NCI-H1694 treated with DMSO at 0.1 percent for 48 hours (cell line): ENCODE data around the gene GZMM.

Experiments
- DNase-seq: peaks from one replicate; lab custom pipeline; 2025; lab: John Stamatoyannopoulos, UW

GZMM gene

DNA sequence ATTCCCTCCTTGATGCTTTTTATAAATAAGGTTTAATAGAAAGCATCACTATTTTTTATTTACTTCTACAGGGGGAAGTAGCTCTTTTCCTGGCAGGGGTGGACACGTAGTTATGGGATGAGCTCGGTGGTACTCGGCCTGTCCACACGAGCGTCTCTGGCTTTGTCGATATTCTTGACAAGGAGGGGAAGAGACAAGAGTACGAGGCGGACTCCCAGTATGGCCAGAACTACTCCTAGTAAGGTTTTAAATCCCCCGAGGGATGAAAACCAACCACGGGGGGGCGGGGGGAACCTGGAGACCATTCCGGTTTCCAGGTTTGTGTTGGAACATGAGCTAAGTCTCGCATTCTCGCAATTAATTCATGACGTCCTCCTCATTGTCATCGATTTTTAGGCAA is 23.0 kb downstream of the GZMM start:
- DNase-seq, result no peak

DNA sequence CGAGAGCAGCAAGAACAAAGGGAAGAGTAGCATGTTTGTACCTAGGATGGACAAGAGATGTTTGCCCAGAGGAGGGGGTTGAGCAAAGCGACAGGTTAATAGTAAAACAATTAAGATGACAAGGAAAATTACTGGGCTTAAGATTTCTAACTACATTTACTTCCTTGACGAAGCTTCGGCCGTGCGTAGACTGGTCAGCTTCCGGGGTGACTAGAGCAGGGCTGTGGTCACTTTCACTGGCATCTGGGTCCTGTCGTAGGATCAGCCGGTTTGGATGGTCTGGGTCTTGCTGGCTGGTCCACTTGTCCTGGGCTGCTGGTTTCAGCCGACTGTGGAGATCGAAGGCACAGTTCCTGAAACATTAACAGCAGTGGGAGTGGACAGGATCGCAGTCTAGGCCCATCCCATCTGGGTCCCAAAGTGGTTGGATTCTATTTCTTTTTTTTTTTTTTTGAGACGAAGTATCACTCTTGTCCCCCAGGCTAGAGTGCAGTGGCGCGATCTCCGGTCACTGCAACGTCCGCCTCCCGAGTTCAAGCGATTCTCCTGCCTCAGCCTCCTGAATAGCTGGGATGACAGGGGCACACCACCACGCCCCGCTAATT is 23.5 kb downstream of the GZMM start:
- DNase-seq, result no peak

DNA sequence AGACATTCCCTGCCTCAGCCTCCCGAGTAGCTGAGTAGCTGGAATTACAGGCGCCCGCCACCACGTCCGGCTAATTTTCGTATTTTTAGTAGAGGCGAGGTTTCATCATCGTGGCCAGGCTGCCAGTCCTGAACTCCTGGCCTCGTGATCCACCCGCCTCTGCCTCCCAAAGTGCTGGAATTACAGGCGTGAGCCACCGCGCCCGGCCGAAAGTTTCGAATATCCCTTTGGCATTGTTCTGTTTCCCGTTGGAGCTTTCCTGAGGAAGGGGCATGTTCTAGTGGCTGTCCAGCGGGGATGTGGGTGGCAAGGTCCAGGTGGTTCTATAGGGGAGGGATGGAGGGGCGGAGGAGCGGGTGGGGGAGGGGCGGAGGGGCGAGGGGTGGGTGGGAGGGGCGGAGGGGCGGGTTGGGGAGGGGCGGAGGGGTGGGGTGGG is 26.4 kb downstream of the GZMM start:
- DNase-seq, result no peak

DNA sequence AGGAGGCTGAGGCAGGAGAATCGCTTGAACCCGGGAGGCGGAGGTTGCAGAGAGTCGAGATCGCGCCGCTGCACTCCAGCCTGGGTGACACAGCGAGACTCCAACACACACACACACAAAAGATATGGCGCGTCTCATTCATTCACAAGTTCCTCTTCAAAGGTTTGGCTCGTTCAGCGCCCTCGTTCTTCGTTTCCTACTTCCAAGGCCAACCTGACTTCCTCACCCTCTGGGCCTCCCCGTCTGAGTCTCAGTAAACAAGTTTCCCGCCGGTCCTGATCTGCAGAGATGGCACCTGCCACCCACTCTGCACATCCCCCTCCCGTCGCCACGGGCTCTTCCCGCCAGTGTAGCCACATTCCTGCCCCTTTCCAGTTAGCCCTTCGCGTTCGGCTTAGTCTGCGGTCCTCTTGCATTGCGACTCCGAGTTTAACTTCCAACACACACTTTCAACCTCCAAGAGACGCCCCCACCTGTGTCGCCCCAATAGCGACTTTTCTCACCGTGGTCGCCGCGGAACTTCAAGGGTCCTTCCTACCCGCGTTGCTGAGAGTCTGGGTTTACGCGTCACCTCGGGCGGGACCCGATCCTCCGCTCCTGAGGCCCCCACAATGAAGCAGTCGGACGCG is 27.2 kb downstream of the GZMM start:
- no peak for DNase-seq

DNA sequence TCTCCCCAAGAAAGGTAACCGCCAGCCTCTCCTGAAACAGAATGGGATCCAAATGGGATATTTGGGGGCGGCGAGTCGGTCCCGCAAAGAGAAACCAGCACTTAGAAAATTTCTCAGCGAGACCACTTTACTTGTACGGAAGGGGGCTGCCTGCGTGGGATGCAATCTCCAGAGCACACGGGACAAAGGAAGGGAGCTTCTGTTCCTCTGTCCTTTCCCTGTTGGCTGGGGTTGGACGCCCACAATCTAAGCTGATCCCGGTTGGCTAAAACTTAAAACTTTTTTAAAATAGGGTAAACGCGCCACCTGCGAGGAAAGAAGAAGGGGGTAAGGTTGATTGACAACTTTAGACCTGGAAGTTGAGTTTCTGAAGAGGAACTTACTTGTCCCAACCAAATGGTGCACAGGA is 27.7 kb downstream of the GZMM start:
- no peak for DNase-seq

DNA sequence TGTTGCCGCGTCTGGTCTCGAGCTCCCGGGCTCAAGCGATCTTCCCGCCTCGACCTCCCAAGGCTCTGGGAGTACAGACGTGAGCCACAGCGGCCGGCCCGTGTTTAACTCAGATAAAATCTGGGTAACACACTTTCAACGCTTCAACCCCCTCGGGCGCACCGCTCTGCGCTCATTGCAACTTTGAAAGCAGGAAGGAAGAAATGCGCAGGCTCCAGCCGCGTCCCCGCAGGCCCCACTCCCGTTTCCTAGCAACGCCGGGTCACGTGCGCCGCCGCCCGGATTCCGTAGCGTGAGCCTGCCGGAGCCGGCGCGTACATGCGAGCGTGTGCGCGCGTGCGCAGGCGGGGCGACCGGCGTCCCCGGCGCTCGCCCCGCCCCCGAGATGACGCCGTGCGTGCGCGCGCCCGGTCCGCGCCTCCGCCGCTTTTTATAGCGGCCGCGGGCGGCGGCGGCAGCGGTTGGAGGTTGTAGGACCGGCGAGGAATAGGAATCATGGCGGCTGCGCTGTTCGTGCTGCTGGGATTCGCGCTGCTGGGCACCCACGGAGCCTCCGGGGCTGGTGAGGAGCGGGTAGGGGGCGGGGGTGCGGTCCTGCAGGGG is 28.4 kb downstream of the GZMM start, which contains the start of gene BSG:
BSG (plus strand) TSS at position 457 of the 603 bp plus-strand sequence; CDS start at position 496, 39 bp downstream.
- DNase-seq, result peak; percentile 88

DNA sequence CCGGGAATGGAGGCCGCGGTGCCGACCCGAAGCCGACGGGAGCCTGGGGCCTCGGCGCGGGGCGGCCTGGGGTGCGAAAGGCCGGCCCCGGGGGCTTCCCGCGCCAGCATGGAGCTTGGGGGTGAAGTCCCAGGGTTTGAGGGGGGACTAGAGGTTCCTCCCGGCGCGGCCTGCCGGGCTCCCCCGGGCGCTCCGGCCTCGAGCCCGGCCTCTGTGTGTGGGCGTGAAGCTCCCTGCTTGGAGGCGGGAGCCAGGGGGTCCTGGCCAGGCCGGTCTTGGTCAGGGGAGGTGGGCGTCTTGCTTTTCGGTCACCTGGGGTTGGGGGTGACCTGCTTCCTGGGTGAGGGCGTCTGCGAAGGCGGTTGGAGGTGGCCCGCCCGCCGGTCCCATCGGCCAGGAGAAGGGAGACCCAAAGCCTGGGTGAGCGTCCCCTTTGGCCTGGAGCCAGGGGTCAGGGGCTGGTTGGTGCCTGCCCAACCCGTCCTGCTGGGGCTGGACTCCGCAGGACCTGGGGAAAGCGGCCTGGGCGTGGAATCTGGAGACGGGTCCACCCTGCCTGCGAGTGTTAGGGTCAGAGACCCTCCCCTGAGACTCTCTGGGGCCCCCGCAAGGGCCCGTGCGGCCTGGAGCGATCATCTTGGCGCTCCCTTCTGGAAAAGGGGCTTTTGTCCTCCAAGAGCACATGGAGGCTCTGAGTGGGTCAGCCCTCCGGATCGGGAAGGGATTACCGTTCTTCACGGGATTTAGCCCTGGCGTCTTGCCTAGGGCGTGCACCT is 29.1 kb downstream of the GZMM start:
- no peak for DNase-seq

DNA sequence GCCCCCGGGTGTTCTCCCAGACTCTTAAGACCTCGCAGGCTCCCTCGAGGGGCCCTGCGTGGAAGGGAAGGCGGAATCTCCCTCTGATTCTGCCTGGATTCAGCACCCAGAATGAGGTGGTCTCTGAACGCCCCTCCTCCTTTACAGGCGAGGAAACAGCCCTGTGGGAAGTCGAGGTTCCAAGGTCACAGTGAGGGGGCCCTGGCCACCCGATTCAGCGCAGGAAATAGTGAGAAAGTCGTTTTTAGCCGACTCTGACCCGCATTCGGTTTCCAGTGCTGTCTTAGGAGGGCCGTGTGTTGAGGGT is 29.6 kb downstream of the GZMM start:
- no peak for DNase-seq

DNA sequence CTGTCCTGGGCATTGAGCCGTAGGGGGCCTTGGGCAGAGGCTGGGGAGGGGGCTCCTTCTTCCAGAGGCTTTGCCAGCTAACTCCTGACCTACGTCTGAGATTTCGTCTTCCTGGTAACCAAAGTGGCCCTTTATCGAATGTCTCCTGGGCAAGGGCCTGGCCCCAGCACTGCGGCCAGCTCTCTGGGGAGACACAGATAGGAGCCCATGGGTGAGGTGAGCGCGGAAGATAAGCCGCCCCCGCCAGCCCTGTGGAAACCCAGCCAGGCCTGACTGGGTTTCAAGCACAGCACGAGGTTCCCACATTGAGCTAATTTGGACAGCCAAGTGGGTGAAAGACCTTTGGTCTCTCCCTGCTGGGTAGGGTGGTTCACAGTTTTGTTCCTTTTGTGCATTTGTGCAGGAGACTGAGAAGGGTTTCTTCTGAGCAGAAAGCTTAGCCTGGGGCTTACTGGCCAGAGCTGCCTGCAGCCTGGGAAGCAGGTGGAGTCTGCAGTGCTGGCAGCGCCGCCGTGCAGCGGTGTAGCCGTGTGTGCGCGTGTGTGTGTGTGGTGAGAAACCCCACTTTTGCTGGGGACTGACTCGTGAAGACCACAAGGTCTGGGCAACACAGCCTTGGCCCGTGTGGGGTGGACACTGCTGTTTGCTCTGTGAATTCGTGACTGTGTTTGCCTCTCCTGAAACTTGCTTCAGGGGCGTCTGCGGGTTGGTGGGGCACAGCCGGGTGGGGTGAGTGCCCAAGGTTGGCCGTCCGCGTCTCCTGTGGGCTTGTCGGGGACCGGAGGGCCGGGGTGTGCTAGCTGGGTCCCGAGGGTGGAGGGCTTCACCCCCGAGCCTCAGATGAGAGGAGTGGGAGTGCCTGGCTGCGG is 31.0 kb downstream of the GZMM start:
- no peak for DNase-seq

DNA sequence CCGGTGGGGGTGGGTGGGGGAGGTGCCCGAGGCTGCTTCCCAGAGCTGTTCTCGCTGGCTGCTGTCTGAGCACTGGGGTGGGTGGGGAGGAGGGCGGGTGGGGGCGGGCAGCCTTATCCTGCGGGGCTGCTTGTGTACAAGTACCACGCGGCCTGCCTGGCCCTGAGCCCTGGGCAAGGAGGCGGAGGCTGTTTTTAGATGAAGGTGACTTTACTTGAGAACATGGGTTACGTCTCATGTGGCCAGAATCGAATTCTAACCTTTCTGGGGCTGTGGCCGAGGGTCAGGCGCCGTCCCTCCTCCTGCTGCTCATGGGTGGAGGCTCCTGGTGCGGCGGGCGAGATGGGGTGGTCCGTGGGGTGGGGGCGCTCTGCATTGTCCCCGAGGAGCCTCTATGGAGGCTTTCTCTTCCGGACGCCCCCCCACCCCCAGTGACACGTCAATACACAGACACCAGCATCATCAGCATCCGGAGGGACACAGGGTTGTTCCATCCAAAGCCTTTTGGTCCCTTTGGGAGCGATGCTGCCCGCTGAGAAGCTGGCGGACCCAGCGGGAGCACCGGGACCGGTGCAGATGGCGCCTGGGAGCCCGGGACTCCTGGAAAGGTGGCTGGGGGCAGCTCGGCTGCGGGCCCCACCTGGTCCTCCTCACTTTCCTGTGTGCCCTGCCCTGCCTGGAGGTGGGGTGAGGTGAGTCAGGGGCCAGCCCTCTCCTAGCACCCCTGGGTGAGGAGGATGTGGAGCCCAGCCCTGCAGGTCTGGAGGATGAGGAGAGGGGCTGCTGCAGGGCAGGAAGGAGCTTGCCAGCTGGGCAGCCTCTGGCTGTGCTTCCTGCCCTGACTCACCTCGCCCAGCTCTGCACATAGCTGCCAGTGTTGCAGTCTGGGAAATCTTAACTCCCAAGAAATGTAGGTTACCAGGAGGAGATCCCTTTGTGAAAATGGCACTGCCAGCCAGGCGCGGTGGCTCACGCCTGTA is 32.0 kb downstream of the GZMM start:
- no peak for DNase-seq

DNA sequence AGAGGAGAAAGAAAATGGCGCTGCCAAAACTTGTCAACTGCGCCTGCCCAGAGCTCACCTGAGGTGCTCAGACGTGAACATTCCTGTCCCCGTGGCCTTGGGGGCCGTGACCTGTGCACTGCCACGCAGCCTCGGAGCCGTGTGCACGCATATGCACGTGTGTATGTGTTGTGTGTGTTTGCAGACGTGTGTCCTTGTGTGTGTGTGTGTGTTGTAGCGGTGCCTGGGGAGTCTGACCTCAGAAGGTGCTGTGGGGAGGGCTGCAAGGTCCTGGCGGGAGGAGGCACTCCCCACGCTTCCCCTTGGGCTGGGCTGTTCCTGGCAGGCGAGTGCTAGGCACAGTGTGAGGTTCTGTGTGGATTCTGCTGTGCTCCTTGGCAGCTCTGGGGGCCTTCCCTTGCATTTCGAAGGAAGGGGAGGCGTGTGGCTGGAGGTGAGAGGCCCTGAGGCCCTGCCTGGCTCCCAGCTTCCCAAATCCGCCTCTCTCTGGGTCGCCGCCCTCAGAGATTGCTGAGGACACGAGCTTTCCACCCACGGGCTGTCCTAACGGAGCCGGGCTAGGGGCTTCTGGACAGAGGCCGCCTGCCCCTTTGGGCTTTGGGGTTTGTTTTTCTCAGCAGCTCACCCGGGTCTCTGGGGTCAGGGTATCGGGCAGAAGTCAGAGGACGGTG is 33.0 kb downstream of the GZMM start:
- no peak for DNase-seq

DNA sequence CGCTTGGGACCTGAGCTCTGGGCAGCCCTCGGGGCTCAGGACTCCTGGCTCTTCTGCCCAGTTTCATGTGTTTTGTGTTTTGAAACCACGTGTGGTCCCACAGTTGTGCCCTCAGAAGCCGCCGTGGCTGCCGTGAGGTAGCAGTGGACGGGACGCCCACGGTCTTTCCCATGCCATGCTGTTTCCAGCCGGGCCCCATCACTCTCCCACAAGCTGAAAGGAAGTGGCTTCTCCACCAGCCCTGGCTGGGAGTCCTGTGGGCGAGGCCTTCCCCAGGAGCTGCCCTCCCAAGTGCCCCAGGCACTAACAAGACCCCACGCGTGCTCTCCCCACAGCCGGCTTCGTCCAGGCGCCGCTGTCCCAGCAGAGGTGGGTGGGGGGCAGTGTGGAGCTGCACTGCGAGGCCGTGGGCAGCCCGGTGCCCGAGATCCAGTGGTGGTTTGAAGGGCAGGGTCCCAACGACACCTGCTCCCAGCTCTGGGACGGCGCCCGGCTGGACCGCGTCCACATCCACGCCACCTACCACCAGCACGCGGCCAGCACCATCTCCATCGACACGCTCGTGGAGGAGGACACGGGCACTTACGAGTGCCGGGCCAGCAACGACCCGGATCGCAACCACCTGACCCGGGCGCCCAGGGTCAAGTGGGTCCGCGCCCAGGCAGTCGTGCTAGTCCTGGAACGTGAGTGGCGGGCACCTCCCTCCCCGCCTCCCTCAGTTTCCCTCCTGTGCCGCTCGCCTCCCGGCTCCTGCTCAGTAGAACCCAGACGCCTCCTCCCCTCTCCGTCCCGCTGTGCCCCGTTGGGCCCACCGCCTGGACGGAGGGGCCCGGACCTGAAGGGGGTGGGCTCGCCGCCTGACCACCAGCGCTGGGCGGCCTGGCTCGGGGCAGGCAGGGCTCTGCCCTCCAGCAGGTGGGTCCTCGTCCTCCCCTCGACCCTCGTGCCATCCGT is 33.9 kb downstream of the GZMM start:
- DNase-seq, result no peak

DNA sequence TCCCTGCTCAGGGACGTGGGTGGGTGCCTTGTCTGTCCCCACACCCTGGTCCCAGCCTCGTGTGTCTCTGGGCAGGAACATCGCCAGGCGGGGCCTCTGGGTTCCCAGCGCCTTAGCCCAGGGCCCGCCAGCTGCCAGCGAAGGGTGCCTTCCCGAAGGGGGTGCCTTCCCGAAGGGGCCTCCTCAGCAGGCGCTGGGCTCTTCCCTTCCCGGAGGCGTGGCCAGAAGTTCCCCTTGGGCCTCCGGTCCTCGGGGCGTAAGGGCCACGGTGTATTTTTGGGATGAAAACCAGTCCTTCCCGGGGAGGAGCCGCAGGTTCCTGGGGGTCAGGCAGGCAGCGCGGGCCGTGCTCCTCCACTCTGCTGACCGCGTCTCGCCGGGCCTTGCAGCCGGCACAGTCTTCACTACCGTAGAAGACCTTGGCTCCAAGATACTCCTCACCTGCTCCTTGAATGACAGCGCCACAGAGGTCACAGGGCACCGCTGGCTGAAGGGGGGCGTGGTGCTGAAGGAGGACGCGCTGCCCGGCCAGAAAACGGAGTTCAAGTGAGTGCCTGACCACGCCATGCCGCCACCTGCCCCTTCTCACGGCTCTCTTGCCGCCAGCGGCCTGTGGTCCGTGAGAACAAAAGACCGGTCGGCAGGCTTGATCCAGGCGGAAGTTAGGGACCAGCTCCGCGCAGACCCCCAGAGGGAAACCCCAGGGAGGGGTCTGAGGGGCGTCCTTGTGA is 35.4 kb downstream of the GZMM start:
- DNase-seq, result no peak

DNA sequence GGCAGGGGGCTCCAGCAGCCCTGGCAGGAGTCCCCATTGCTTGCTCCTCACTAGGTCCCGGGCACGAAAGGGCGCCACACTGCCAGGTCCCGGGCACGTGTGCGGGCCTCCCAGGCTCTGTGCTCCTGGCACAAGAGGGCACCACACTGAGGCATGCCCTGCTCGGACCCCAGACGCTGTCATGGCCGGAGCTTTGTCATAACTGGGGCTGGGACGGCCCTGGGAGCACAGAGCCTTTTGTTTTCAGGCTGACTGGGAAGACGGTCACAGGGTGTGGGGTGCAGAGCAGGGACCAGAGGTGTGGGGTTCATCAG is 35.9 kb downstream of the GZMM start:
- DNase-seq, result no peak

DNA sequence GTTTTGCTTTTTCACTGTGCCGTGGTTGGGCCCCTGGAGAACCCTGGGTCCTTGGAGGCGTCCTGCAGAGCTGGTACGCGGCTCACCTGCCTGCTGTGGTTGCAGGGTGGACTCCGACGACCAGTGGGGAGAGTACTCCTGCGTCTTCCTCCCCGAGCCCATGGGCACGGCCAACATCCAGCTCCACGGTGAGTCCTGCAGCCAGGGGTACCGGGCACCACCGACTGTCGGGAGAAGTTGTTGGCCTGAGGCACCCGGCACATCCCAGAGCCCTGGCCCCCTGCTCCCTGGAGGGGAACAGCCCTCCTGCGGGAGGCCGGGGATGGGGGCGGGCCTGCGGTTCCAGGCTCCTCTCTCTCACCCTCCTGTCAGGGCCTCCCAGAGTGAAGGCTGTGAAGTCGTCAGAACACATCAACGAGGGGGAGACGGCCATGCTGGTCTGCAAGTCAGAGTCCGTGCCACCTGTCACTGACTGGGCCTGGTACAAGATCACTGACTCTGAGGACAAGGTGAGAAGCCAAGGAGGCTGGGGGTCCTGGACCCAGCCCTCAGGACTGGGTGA is 36.5 kb downstream of the GZMM start:
- DNase-seq, result no peak

DNA sequence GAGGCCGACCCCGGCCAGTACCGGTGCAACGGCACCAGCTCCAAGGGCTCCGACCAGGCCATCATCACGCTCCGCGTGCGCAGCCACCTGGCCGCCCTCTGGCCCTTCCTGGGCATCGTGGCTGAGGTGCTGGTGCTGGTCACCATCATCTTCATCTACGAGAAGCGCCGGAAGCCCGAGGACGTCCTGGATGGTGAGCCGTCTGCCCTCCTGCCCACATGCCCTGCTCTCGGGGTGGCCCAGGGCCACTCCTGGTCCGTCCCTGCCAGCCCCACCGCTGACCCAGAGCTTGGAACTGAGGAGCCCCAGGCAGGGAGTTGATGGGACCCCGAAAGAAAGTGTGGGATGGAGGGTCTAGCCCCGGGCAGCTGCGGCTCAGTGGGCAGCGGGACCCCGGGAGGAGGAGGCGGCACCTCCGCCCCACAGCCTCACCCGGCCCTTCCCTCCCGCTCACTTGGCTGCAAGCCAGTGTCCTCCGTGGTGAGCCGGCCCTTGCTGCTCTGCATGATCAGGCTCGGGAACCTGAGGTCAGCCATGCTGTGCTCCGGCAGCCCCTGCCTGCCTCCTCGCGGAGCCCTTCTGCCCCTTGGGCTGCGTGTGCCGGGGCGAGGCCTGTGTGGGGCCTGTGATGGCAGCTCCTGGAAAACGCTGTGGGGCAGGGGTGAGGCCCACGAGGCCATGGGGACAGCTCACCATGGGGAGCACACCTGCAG is 37.7 kb downstream of the GZMM start:
- no peak for DNase-seq

DNA sequence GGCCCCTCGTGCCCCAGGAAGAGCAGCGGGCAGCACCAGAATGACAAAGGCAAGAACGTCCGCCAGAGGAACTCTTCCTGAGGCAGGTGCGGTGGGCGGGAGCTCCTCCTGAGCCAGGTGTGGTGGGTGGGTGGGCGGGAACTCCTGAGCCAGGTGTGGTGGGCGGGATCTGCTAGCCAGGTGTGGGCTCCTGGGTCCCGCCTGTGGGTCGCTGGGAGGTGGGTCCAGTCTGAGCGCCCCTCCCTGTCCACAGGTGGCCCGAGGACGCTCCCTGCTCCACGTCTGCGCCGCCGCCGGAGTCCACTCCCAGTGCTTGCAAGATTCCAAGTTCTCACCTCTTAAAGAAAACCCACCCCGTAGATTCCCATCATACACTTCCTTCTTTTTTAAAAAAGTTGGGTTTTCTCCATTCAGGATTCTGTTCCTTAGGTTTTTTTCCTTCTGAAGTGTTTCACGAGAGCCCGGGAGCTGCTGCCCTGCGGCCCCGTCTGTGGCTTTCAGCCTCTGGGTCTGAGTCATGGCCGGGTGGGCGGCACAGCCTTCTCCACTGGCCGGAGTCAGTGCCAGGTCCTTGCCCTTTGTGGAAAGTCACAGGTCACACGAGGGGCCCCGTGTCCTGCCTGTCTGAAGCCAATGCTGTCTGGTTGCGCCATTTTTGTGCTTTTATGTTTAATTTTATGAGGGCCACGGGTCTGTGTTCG is 38.8 kb downstream of the GZMM start:
- DNase-seq, result no peak
